Measurements from ENCODE around the gene ZNF629. TPM values are rescaled to one million over a fixed set of nuclear protein-coding genes. Genes with fewer than 3 reads are reported as not detected.
A peak's percentile ranks its signal among the peaks of the same experiment; 100 is the strongest.

The ZNF629 gene
- polyA plus RNA-seq, 1 experiment = 5.1 TPM

DNA sequence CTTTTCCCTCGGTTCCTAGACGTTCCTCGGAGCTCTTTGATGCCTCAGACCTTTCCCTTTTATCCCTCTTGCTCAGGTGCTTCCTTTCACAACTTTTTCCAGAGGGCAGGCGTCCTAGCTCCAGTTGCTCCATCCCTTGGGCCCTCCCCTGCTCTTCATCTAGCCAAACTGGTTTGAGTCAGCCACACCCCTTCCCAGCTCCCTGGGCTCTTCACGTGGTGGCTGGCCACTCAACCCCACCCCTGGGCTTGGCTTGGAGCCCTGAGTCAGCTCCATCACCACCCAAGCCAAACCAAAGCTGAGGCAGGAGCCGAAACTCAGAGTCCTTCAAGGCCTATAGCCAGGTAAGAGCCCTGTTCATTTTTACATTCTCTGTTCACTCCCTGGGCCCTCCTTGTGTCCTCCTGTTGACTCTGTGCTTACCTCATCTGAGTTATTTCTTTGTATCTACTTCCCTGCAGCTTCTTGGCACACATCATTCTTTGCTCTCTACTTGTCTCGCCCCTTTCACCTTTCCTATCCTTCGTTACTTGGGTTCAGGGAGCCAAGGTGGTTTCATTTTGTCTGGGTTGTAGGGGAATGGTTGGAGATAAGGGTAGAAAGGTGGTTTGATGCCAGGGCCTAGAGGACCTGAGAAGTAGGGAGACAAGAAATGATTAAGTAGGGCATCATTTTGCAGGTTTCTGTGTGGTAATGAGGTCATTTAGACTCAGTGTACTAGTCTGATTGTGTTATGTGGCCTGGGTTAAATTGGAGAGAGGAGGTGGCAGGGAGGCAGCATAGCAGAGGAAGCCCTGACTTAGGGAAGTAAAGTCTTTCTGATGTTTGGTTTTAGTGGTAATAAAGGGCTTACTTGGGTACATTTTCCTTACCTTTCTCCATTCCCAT is 46.4 kb downstream of the ZNF629 start:
- Histone ChIP-seq H3K27ac (ENCODE audit: low read depth, low read length) (peak overlapping the region; percentile 69), H3K27me3 (ENCODE audit: control insufficient read depth, insufficient read depth, low read length) (no peaks in the 10 kb centered on the region), H3K9me3 (ENCODE audit: control insufficient read depth, insufficient read depth, low read length) (no peaks in the 10 kb centered on the region), H3K4me3 (ENCODE audit: low read depth, low read length) (no peak overlapping the region)
- TF ChIP-seq CTCF (IDR thresholded peaks at IDR 0.05; ENCODE audit: low read depth, low read length) = no peak
- CTCF ChIA-PET = no interaction called here
- DNase-seq (ENCODE audit: low read depth, low spot score) = no peak
- POLR2A ChIA-PET = no interaction called here

- Histone ChIP-seq H3K27me3 (ENCODE audit: control insufficient read depth, insufficient read depth, low read length) (no peaks in the 10 kb centered on the region), H3K27ac (ENCODE audit: low read depth, low read length) (peak overlapping the region; percentile 39), H3K9me3 (ENCODE audit: control insufficient read depth, insufficient read depth, low read length) (no peaks in the 10 kb centered on the region), H3K4me3 (ENCODE audit: low read depth, low read length) (no peak overlapping the region)
- CTCF ChIA-PET = no interaction called here
- no peak for TF ChIP-seq CTCF (IDR thresholded peaks at IDR 0.05; ENCODE audit: low read depth, low read length)
- POLR2A ChIA-PET = interaction anchor here (0.7 to 2.0 kb wide), 2 partner anchors 9 to 983 kb away, joined by 4 to 5 read pairs; partner anchors contain the start of gene PHKG2
- no peak for DNase-seq (ENCODE audit: low read depth, low spot score)
Observed at GRCh38 chr16:30738984-30739951, 47.7 kb downstream of the ZNF629 start.

GRCh38 chr16:30737794-30738648 is 49.0 kb downstream of the ZNF629 start:
- no peaks in the 10 kb centered on the region for H3K27me3 ChIP-seq (ENCODE audit: control insufficient read depth, insufficient read depth, low read length)
- DNase-seq (ENCODE audit: low read depth, low spot score) = no peak
- H3K4me3 ChIP-seq (ENCODE audit: low read depth, low read length) = no peak overlapping the region
- CTCF ChIA-PET = no interaction called here
- H3K9me3 ChIP-seq (ENCODE audit: control insufficient read depth, insufficient read depth, low read length) = no peaks in the 10 kb centered on the region
- no peak for TF ChIP-seq CTCF (IDR thresholded peaks at IDR 0.05; ENCODE audit: low read depth, low read length)
- POLR2A ChIA-PET = interaction anchor here (2.0 kb wide), 1 partner anchor 10 kb away, joined by 5 read pairs; the partner anchor contains the start of gene PHKG2
- no peak overlapping the region for H3K27ac ChIP-seq (ENCODE audit: low read depth, low read length)

GRCh38 chr16:30736995-30737793 is 49.8 kb downstream of the ZNF629 start:
- no peak overlapping the region for H3K27ac ChIP-seq (ENCODE audit: low read depth, low read length)
- no peaks in the 10 kb centered on the region for H3K27me3 ChIP-seq (ENCODE audit: control insufficient read depth, insufficient read depth, low read length)
- TF ChIP-seq CTCF (IDR thresholded peaks at IDR 0.05; ENCODE audit: low read depth, low read length) = no peak
- ChIA-PET POLR2A (interaction anchor here (2.0 kb wide), 1 partner anchor 11 kb away, joined by 5 read pairs; the partner anchor contains the start of gene PHKG2), CTCF (no interaction called here)
- no peak for DNase-seq (ENCODE audit: low read depth, low spot score)
- H3K9me3 ChIP-seq (ENCODE audit: control insufficient read depth, insufficient read depth, low read length) = no peaks in the 10 kb centered on the region
- no peak overlapping the region for H3K4me3 ChIP-seq (ENCODE audit: low read depth, low read length)

Data from AG04450 (cell line).